ENCODE measurements around the gene CCDC40. TPM values are rescaled to one million over a fixed set of nuclear protein-coding genes. Genes with fewer than 3 reads are reported as not detected.

The CCDC40 gene
- total RNA-seq, 2 donors from 2014 or later = 1.2 to 3.6 TPM

DNA sequence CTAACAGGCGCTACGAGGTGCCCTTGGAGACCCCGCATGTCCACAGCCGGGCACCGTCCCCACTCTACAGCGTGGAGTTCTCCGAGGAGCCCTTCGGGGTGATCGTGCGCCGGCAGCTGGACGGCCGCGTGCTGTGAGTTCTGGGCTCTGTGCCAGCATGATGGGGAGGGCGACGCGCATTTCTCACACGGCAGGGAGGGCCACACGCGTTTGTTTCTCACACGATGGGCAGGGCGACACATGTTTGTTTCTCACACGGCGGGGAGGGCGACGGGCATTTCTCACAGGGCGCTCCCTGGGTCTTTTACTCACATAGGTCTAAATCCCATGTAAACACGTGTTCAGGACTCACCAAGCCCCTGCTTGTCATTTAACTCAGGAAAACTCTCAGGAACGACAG is 69.3 kb downstream of the CCDC40 start:
- H3K27me3 ChIP-seq = no peaks in the 10 kb centered on the region
- no peak for DNase-seq
- intact Hi-C loops (cut with DNase I) = no loop called here
- no peaks in the 10 kb centered on the region for H3K9me3 ChIP-seq
- no peaks in the 10 kb centered on the region for H3K36me3 ChIP-seq
- H3K4me3 ChIP-seq = no peak overlapping the region
- no peak overlapping the region for H3K9ac ChIP-seq (ENCODE audit: low read depth in 2 of 2, low read length in 2 of 2)
- no peak overlapping the region for H3K27ac ChIP-seq
- TF ChIP-seq, protein P1, sequence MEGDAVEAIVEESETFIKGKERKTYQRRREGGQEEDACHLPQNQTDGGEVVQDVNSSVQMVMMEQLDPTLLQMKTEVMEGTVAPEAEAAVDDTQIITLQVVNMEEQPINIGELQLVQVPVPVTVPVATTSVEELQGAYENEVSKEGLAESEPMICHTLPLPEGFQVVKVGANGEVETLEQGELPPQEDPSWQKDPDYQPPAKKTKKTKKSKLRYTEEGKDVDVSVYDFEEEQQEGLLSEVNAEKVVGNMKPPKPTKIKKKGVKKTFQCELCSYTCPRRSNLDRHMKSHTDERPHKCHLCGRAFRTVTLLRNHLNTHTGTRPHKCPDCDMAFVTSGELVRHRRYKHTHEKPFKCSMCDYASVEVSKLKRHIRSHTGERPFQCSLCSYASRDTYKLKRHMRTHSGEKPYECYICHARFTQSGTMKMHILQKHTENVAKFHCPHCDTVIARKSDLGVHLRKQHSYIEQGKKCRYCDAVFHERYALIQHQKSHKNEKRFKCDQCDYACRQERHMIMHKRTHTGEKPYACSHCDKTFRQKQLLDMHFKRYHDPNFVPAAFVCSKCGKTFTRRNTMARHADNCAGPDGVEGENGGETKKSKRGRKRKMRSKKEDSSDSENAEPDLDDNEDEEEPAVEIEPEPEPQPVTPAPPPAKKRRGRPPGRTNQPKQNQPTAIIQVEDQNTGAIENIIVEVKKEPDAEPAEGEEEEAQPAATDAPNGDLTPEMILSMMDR (IDR thresholded peaks at IDR 0.05) = no peak
- no peaks in the 10 kb centered on the region for H3K4me1 ChIP-seq

DNA sequence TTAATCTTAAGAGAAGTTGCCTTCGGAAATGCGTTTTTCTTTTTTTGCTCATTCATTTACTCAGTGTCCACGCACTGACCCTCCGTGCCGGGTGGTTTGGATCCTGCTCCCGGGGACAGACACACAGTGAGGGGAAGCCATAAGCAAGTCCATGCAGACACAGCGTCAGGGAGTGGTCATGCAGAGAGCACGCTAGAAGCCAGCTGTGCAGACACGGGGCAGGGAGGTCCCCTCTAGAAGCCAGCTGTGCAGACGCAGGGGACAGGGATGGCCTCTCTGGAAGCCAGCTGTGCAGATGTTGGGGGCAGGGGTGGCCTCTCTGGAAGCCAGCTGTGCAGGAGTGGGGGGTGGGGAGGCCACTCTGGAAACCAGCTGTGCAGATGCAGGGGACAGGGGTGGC is 69.7 kb downstream of the CCDC40 start:
- Histone ChIP-seq H3K36me3 (no peaks in the 10 kb centered on the region), H3K9ac (ENCODE audit: low read depth in 2 of 2, low read length in 2 of 2) (no peak overlapping the region), H3K4me1 (no peaks in the 10 kb centered on the region), H3K9me3 (no peaks in the 10 kb centered on the region), H3K27ac (no peak overlapping the region), H3K4me3 (no peak overlapping the region), H3K27me3 (no peaks in the 10 kb centered on the region)
- DNase-seq = no peak
- TF ChIP-seq, protein P1 (IDR thresholded peaks at IDR 0.05) = no peak
- intact Hi-C loops (cut with DNase I) = no loop called here

DNA sequence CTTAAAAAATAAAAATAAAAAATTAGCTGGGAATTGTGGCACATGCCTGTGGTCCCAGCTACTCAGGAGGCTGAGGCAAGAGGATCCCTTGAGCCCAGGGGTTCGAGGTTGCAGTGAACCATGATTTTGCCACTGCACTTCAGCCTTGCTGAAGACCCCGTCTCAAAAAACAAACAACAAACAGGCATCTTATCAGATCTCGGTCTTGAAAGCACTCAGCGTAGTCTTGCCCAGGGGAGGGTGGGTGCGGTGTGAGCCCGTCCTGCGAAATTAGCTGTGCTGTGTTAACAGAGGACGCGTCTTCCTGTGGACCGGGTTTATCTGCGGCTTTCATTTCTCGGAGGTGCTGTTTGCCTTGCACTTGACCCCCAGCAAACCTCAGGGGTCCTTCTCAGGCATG is 70.3 kb downstream of the CCDC40 start:
- Histone ChIP-seq H3K9ac (ENCODE audit: low read depth in 2 of 2, low read length in 2 of 2) (no peak overlapping the region), H3K27me3 (no peaks in the 10 kb centered on the region), H3K4me3 (no peak overlapping the region), H3K36me3 (no peaks in the 10 kb centered on the region), H3K9me3 (no peaks in the 10 kb centered on the region), H3K4me1 (no peaks in the 10 kb centered on the region), H3K27ac (no peak overlapping the region)
- DNase-seq = no peak
- TF ChIP-seq, protein P1 (IDR thresholded peaks at IDR 0.05) = no peak
- intact Hi-C loops (cut with DNase I) = no loop called here

DNA sequence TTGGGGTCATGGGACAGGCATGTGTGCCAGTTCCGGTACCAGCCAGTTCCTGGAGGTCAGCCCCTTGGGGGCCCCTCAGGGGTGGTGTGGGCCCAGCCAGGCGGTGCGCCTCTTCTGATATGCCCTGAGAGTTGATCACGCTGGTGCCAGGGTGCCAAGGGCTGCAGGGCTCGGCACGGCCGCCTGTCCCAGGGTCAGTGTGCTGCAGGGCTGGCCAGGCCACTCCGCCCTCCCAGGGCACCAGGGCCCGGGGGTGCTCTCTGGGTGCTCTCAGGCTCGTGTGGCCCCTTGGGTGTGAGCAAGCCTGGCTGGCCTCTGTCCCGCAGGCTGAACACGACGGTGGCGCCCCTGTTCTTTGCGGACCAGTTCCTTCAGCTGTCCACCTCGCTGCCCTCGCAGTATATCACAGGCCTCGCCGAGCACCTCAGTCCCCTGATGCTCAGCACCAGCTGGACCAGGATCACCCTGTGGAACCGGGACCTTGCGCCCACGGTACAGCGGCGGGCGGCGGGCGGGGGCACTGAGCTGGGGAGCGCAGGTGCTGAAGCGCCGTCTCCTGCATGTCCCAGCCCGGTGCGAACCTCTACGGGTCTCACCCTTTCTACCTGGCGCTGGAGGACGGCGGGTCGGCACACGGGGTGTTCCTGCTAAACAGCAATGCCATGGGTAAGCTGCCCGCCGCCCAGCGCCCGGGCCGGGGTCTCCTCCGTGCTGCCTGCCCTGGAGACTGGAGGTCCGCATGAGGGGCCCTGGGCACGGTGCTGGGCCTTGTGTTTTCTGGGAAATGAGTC is 71.0 kb downstream of the CCDC40 start:
- H3K4me1 ChIP-seq = no peaks in the 10 kb centered on the region
- TF ChIP-seq, protein P1 (IDR thresholded peaks at IDR 0.05) = no peak
- H3K27me3 ChIP-seq = no peaks in the 10 kb centered on the region
- no peak overlapping the region for H3K27ac ChIP-seq
- H3K9me3 ChIP-seq = no peaks in the 10 kb centered on the region
- DNase-seq = no peak
- intact Hi-C loops (cut with DNase I) = no loop called here
- H3K4me3 ChIP-seq = no peak overlapping the region
- no peaks in the 10 kb centered on the region for H3K36me3 ChIP-seq
- H3K9ac ChIP-seq (ENCODE audit: low read depth in 2 of 2, low read length in 2 of 2) = no peak overlapping the region

DNA sequence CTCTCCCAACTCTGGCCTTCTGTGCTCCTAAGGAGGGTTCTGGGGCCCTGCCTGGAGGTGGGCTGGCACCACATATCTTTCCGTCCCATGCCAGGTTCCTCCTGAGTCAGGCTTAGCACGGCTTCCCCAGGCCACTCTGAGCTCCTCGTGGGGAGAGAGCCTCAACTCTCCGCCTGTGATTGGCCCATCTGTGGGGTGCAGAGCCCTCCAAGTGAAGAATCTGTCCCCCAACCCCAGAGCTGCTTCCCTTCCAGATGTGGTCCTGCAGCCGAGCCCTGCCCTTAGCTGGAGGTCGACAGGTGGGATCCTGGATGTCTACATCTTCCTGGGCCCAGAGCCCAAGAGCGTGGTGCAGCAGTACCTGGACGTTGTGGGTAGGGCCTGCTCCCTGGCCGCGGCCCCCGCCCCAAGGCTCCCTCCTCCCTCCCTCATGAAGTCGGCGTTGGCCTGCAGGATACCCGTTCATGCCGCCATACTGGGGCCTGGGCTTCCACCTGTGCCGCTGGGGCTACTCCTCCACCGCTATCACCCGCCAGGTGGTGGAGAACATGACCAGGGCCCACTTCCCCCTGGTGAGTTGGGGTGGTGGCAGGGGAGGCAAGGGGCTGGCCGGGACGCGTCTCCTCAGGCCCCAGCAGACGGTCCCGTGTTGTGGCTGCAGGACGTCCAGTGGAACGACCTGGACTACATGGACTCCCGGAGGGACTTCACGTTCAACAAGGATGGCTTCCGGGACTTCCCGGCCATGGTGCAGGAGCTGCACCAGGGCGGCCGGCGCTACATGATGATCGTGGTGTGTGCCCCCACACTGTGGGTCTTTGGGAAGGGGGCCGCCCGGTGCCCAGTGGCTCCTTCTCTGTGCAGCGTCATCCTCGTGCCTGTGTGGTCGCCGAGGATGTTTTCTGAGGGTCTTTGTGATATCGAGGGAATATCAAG is 71.9 kb downstream of the CCDC40 start:
- H3K4me1 ChIP-seq = no peaks in the 10 kb centered on the region
- H3K27ac ChIP-seq = no peak overlapping the region
- H3K9ac ChIP-seq (ENCODE audit: low read depth in 2 of 2, low read length in 2 of 2) = no peak overlapping the region
- no peak for DNase-seq
- no peaks in the 10 kb centered on the region for H3K36me3 ChIP-seq
- no peaks in the 10 kb centered on the region for H3K9me3 ChIP-seq
- no peak overlapping the region for H3K4me3 ChIP-seq
- H3K27me3 ChIP-seq = no peaks in the 10 kb centered on the region
- intact Hi-C loops (cut with DNase I) = no loop called here
- TF ChIP-seq, protein P1 (IDR thresholded peaks at IDR 0.05) = no peak
